Activated B cell treated with CpG ODN at 0.5 μM for 24 hours (primary cell): ENCODE data around the gene ZNF592. TPM values are rescaled to one million over a fixed set of nuclear protein-coding genes. Genes with fewer than 3 reads are reported as not detected.
"Not testable (repeated sequence)": the region's sequence is repeated elsewhere in the genome, so short reads cannot be mapped to it uniquely, and the experiment has no call there.

Experiments
- ATAC-seq: fragments of 200-7000 bp; cut with Tn5 transposase; one replicate; pipeline ENCODE4 v1.10.0; 2021; ENCODE audit warnings: low read depth, mild to moderate bottlenecking, moderate library complexity
- CTCF ChIA-PET: fragments of 350-600 bp; sonication (Branson Sonifier 250); formaldehyde crosslinking; loops from one replicate; lab custom pipeline; 2021; ENCODE audit warnings: antibody characterized with exemption; lab: Charles Lee
- POLR2A ChIA-PET: fragments of 350-600 bp; sonication (Branson Sonifier 250); formaldehyde crosslinking; loops from one replicate; lab custom pipeline; 2021; ENCODE audit warnings: antibody characterized with exemption; lab: Charles Lee
- DNase-seq: peaks from one replicate; pipeline ENCODE4 v3.0.0; 2022
- H3K27ac Mint-ChIP-seq: one replicate; pipeline ENCODE4 v1.8.0; 2020; ENCODE audit warnings: mixed read lengths
- H3K27me3 Mint-ChIP-seq: one replicate; pipeline ENCODE4 v1.8.0; 2021; ENCODE audit warnings: mixed read lengths
- H3K36me3 Mint-ChIP-seq: one replicate; pipeline ENCODE4 v1.8.0; 2021; ENCODE audit warnings: low read depth, mixed read lengths
- H3K4me1 Mint-ChIP-seq: one replicate; pipeline ENCODE4 v1.8.0; 2021; ENCODE audit warnings: mixed read lengths
- H3K4me3 Mint-ChIP-seq: one replicate; pipeline ENCODE4 v1.8.0; 2020; ENCODE audit warnings: mild to moderate bottlenecking, mixed read lengths
- H3K9me3 Mint-ChIP-seq: one replicate; pipeline ENCODE4 v1.8.0; 2020; ENCODE audit warnings: mixed read lengths
- CTCF ChIP-seq: fragments of 200-600 bp; IDR thresholded peaks from one replicate; pipeline ENCODE4 v1.8.0; 2022; ENCODE audit warnings: antibody characterized with exemption, mild to moderate bottlenecking
- intact Hi-C: fragments of 100-400 bp; cut with micrococcal nuclease; formaldehyde crosslinking; loops from one replicate; pipeline ENCODE4 v1.15.1; 2024
- total RNA-seq: library from RNA; stranded (reverse); gene quantifications from 2 replicates; pipeline ENCODE4 v1.2.3, GENCODE V29; 2022

ZNF592 gene
- total RNA-seq, 1 donor from 2014 or later = 44.3 TPM

GRCh38 chr15:84840255-84840654, 91.9 kb downstream of the ZNF592 start:
- ChIA-PET POLR2A (no interaction called here), CTCF (no interaction called here)
- H3K27ac Mint-ChIP-seq = no peak overlapping the region
- no peak for TF ChIP-seq CTCF
- ATAC-seq (no peak), DNase-seq (no peak)
- H3K27me3 Mint-ChIP-seq = peaks cover under 1% of the 10 kb centered on the region
- no peaks in the 10 kb centered on the region for H3K36me3 Mint-ChIP-seq
- no peaks in the 10 kb centered on the region for H3K4me1 Mint-ChIP-seq
- H3K4me3 Mint-ChIP-seq = no peak overlapping the region
- H3K9me3 Mint-ChIP-seq = no peaks in the 10 kb centered on the region
- intact Hi-C loops = no loop called here

GRCh38 chr15:84840741-84841429, 92.5 kb downstream of the ZNF592 start:
- DNase-seq (no peak), ATAC-seq (no peak)
- Mint-ChIP-seq H3K4me3 (no peak overlapping the region), H3K27ac (no peak overlapping the region), H3K27me3 (no peaks in the 10 kb centered on the region), H3K9me3 (no peaks in the 10 kb centered on the region), H3K36me3 (no peaks in the 10 kb centered on the region), H3K4me1 (no peaks in the 10 kb centered on the region)
- no peak for TF ChIP-seq CTCF
- ChIA-PET CTCF (no interaction called here), POLR2A (no interaction called here)
- intact Hi-C loops = no loop called here

GRCh38 chr15:84842781-84843180, 94.4 kb downstream of the ZNF592 start:
- intact Hi-C loops = no loop called here
- Mint-ChIP-seq H3K27me3 (no peaks in the 10 kb centered on the region), H3K9me3 (peaks cover 9% of the 10 kb centered on the region), H3K4me3 (no peak overlapping the region), H3K36me3 (peaks cover 2% of the 10 kb centered on the region), H3K27ac (no peak overlapping the region), H3K4me1 (no peaks in the 10 kb centered on the region)
- ATAC-seq (no peak), DNase-seq (no peak)
- no peak for TF ChIP-seq CTCF
- ChIA-PET CTCF (no interaction called here), POLR2A (no interaction called here)

- DNase-seq (no peak), ATAC-seq (no peak)
- H3K9me3 Mint-ChIP-seq = peaks cover 16% of the 10 kb centered on the region
- no peaks in the 10 kb centered on the region for H3K4me1 Mint-ChIP-seq
- TF ChIP-seq CTCF = no peak
- intact Hi-C loops = loop anchor here (1.0 kb wide), 2 partner anchors 83 to 199 kb away; no protein-coding TSS in a partner anchor
- ChIA-PET POLR2A (interaction anchor here (0.6 kb wide), 1 partner anchor 254 kb away, joined by 3 read pairs; no protein-coding TSS in a partner anchor), CTCF (interaction anchor here (0.9 to 1.5 kb wide), 2 partner anchors 71 to 190 kb away, joined by 3 read pairs; no protein-coding TSS in a partner anchor)
- no peak overlapping the region for H3K27ac Mint-ChIP-seq
- H3K36me3 Mint-ChIP-seq = peaks cover 2% of the 10 kb centered on the region
- H3K27me3 Mint-ChIP-seq = no peaks in the 10 kb centered on the region
- no peak overlapping the region for H3K4me3 Mint-ChIP-seq
These were observed 96.6 kb downstream of the ZNF592 start for GRCh38 chr15:84844964-84845363.

- H3K4me1 Mint-ChIP-seq, H3K27ac Mint-ChIP-seq, H3K4me3 Mint-ChIP-seq, DNase-seq, H3K36me3 Mint-ChIP-seq, H3K27me3 Mint-ChIP-seq, POLR2A ChIA-PET: not testable (repeated sequence)
- CTCF ChIA-PET = interaction anchor here (0.9 to 1.5 kb wide), 2 partner anchors 72 to 190 kb away, joined by 3 read pairs; no protein-coding TSS in a partner anchor
- intact Hi-C loops = loop anchor here (1.0 kb wide), 2 partner anchors 83 to 199 kb away; no protein-coding TSS in a partner anchor
- ATAC-seq = peak; percentile 62
- H3K9me3 Mint-ChIP-seq = peaks cover 16% of the 10 kb centered on the region
These were observed 97.2 kb downstream of the ZNF592 start for GRCh38 chr15:84845631-84846030.
